ENCODE data around the gene TBC1D16.

GRCh38 chr17:79966681-79967080, 69.0 kb downstream of the TBC1D16 start:
- TF ChIP-seq, protein P1, sequence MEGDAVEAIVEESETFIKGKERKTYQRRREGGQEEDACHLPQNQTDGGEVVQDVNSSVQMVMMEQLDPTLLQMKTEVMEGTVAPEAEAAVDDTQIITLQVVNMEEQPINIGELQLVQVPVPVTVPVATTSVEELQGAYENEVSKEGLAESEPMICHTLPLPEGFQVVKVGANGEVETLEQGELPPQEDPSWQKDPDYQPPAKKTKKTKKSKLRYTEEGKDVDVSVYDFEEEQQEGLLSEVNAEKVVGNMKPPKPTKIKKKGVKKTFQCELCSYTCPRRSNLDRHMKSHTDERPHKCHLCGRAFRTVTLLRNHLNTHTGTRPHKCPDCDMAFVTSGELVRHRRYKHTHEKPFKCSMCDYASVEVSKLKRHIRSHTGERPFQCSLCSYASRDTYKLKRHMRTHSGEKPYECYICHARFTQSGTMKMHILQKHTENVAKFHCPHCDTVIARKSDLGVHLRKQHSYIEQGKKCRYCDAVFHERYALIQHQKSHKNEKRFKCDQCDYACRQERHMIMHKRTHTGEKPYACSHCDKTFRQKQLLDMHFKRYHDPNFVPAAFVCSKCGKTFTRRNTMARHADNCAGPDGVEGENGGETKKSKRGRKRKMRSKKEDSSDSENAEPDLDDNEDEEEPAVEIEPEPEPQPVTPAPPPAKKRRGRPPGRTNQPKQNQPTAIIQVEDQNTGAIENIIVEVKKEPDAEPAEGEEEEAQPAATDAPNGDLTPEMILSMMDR (IDR thresholded peaks at IDR 0.05 in 4 of 5, conservative IDR thresholded peaks at IDR 0.05 in 1 of 5) = no peak
- TF ChIP-seq POLR2A (IDR thresholded peaks at IDR 0.05) = no peak

All from gastrocnemius medialis (tissue), 4 donors.